OCI-LY3 (cell line): Measurements from ENCODE around the gene ATXN7L2.
A peak's percentile ranks its signal among the peaks of the same experiment; 100 is the strongest.

Experiments
- H2AFZ ChIP-seq: fragments of 200-600, 300-600 bp; shearing (Covaris generic); 2 replicates; pipeline ENCODE4 v1.6.0; 2014; ENCODE audit warnings: antibody characterized with exemption, low read depth, low read length
- H3K27ac ChIP-seq: fragments of 200-600, 300-600 bp; sonication (generic); 2 replicates; pipeline ENCODE4 v1.5.1; 2014; ENCODE audit warnings: mild to moderate bottlenecking, low read length, moderate library complexity, mixed read lengths
- H3K27me3 ChIP-seq: fragments of 200-600, 300-600 bp; sonication (generic); 2 replicates; pipeline ENCODE4 v1.6.1; 2014; ENCODE audit warnings: low read depth, low read length, mixed read lengths
- H3K36me3 ChIP-seq: fragments of 200-600, 300-600 bp; sonication (generic); replicated peaks from 2 replicates; pipeline ENCODE3; 2014; ENCODE audit warnings: low read depth, low read length, mixed read lengths
- H3K4me1 ChIP-seq: fragments of 300-600, 200-600 bp; sonication (generic); 2 replicates; pipeline ENCODE4 v1.6.1; 2014; ENCODE audit warnings: low read length, mixed read lengths
- H3K4me2 ChIP-seq: fragments of 200-600, 300-600 bp; sonication (generic); 2 replicates; pipeline ENCODE4 v1.6.1; 2014; ENCODE audit warnings: low read length, mixed read lengths
- H3K4me3 ChIP-seq: fragments of 300-600, 200-600 bp; sonication (generic); 2 replicates; pipeline ENCODE4 v1.5.1; 2014; ENCODE audit warnings: antibody characterized with exemption, mild to moderate bottlenecking, low read length, moderate library complexity
- H3K79me2 ChIP-seq: fragments of 300-600, 200-600 bp; shearing (Covaris generic); 2 replicates; pipeline ENCODE4 v1.6.1; 2014; ENCODE audit warnings: mild to moderate bottlenecking, low read length, mixed read lengths
- H3K9ac ChIP-seq: fragments of 300-600, 200-600 bp; shearing (Covaris generic); 2 replicates; pipeline ENCODE4 v1.6.0; 2014; ENCODE audit warnings: mild to moderate bottlenecking, low read length, moderate library complexity
- H3K9me3 ChIP-seq: fragments of 200-600, 300-600 bp; shearing (Covaris generic); 2 replicates; pipeline ENCODE4 v1.6.1; 2014; ENCODE audit warnings: low read length, mixed read lengths; ENCODE audit not compliant: insufficient read depth
- H4K20me1 ChIP-seq: fragments of 200-600, 300-600 bp; sonication (generic); 2 replicates; pipeline ENCODE4 v1.6.1; 2016; ENCODE audit warnings: low read length, mixed read lengths; ENCODE audit not compliant: insufficient read depth
- CTCF ChIP-seq: fragments of 200-600, 300-600 bp; sonication (generic); IDR thresholded peaks from 2 replicates; pipeline ENCODE4 v1.5.1; 2014; ENCODE audit warnings: antibody characterized with exemption, low read length, low read depth
- EZH2phosphoT487 ChIP-seq: fragments of 200-600 bp; shearing (Covaris generic); IDR thresholded peaks from 2 replicates; pipeline ENCODE4 v1.6.1; 2018; ENCODE audit warnings: antibody characterized with exemption, mixed run types, low read depth

The ATXN7L2 gene

GRCh38 chr1:109483672-109484518 lies at the start of gene ATXN7L2:
ATXN7L2 (plus strand) TSS chr1:109483905; CDS start chr1:109483954, 49 bp downstream.
- Histone ChIP-seq H3K79me2 (peaks cover 9% of the 10 kb centered on the region), H4K20me1 (no peaks in the 10 kb centered on the region), H3K9me3 (no peaks in the 10 kb centered on the region), H3K4me3 (peak within 1 kb of the TSS; percentile 98), H2AFZ (peak within 1 kb of the TSS; percentile 94), H3K36me3 (no peaks in the 10 kb centered on the region), H3K27me3 (no peaks in the 10 kb centered on the region), H3K27ac (peak within 1 kb of the TSS; percentile 76), H3K4me2 (peak within 1 kb of the TSS; percentile 99), H3K9ac (peak within 1 kb of the TSS; percentile 90), H3K4me1 (peaks cover 15% of the 10 kb centered on the region)
- TF ChIP-seq CTCF (no peak), EZH2phosphoT487 (no peak)

GRCh38 chr1:109434484-109434883 lies 49.2 kb upstream of the ATXN7L2 start:
- TF ChIP-seq EZH2phosphoT487 (no peak), CTCF (no peak)
- Histone ChIP-seq H3K4me1 (0 out of 2 replicates have a peak, but pooled peaks cover 2% of the 10 kb centered on the region), H3K36me3 (no peaks in the 10 kb centered on the region), H3K9me3 (no peaks in the 10 kb centered on the region), H3K27me3 (no peaks in the 10 kb centered on the region), H3K4me3 (no peak overlapping the region), H4K20me1 (no peaks in the 10 kb centered on the region), H2AFZ (no peak overlapping the region), H3K9ac (no peak overlapping the region), H3K27ac (no peak overlapping the region), H3K4me2 (no peak overlapping the region), H3K79me2 (no peaks in the 10 kb centered on the region)

GRCh38 chr1:109438798-109439297 lies 44.9 kb upstream of the ATXN7L2 start:
- no peak overlapping the region for H3K4me2 ChIP-seq
- peaks cover 15% of the 10 kb centered on the region; the same call in 1 of the 2 replicates for H3K27me3 ChIP-seq

More at GRCh38 chr1:109438798-109439297, 44.9 kb upstream of the ATXN7L2 start:
- Histone ChIP-seq H3K9ac (no peak overlapping the region), H3K27ac (no peak overlapping the region), H4K20me1 (no peaks in the 10 kb centered on the region), H3K79me2 (no peaks in the 10 kb centered on the region), H3K9me3 (no peaks in the 10 kb centered on the region), H2AFZ (no peak overlapping the region), H3K4me1 (no peaks in the 10 kb centered on the region), H3K4me3 (no peak overlapping the region), H3K36me3 (no peaks in the 10 kb centered on the region)
- TF ChIP-seq EZH2phosphoT487 (no peak), CTCF (no peak)
